ENCODE measurements around the gene FRMD5. TPM values are rescaled to one million over a fixed set of nuclear protein-coding genes. Genes with fewer than 3 reads are reported as not detected.

The FRMD5 gene
- total RNA-seq, 3 donors from 2014 or later (not counting 1 experiment from before 2014, with no cell fraction given), result not detected

DNA sequence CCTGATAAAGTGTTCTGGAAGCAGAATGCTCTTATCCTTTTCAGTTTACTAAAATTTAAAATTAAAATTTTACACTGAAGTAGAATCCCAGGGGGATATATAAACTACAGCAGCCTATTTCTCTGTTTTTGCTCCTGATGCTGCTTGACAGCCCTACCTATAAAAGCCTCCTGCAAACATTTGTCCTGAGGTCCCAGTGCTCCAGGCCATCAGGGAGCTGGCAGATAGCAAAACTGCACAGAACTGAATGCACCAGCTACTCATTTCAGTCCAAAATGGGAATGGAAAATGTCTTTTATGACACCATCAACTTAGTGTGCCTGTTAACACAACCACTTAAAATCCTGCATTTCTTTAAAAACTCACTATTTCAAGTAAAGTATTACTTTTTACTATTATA, 50.1 kb downstream of the FRMD5 start:
- H3K27ac ChIP-seq (ENCODE audit: low read length), result no peak overlapping the region
- Mint-ChIP-seq H3K27me3 (ENCODE audit: low read depth in 2 of 2) (peaks cover 17 to 29% of the 10 kb centered on the region in 2 donors), H3K27ac (no peak overlapping the region), H3K4me1 (no peaks in the 10 kb centered on the region), H3K4me3 (no peak overlapping the region), H3K9me3 (no peaks in the 10 kb centered on the region), H3K36me3 (no peaks in the 10 kb centered on the region)
- H3K4me3 ChIP-seq (ENCODE audit: low read length), result no peak overlapping the region
- ATAC-seq, result no peak
- intact Hi-C loops (cut with micrococcal nuclease), result no loop called here
- no peaks in the 10 kb centered on the region for H3K4me1 ChIP-seq (ENCODE audit: control insufficient read depth, insufficient read depth, low read length)
- no peaks in the 10 kb centered on the region for H3K36me3 ChIP-seq (ENCODE audit: control insufficient read depth, insufficient read depth, low read length)
- no peaks in the 10 kb centered on the region for H3K9me3 ChIP-seq (ENCODE audit: control insufficient read depth, insufficient read depth, low read length)
- H3K27me3 ChIP-seq (ENCODE audit: control insufficient read depth, insufficient read depth, low read length), result peaks cover 5% of the 10 kb centered on the region
- TF ChIP-seq, protein P1, sequence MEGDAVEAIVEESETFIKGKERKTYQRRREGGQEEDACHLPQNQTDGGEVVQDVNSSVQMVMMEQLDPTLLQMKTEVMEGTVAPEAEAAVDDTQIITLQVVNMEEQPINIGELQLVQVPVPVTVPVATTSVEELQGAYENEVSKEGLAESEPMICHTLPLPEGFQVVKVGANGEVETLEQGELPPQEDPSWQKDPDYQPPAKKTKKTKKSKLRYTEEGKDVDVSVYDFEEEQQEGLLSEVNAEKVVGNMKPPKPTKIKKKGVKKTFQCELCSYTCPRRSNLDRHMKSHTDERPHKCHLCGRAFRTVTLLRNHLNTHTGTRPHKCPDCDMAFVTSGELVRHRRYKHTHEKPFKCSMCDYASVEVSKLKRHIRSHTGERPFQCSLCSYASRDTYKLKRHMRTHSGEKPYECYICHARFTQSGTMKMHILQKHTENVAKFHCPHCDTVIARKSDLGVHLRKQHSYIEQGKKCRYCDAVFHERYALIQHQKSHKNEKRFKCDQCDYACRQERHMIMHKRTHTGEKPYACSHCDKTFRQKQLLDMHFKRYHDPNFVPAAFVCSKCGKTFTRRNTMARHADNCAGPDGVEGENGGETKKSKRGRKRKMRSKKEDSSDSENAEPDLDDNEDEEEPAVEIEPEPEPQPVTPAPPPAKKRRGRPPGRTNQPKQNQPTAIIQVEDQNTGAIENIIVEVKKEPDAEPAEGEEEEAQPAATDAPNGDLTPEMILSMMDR (IDR thresholded peaks at IDR 0.05), result no peak
- DNase-seq, result no peak

DNA sequence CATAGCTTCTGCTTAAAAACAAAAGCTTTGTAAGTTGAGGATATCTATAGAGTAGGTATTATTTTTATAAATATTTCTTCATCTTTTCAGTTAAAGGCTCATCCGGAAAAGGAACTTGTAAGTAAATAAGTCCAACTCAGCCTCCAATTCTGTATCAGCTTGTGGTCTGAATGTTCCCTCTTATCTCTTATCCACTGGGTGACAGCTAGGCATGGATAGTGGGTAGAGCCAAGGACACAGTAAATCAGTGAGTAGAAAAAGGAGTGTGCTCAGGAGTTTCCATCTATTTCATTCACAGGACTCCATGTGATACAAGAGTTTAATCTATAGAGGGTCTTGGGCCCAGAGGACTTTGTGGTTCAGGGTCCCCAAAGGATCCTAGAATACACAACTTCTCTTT, 50.9 kb downstream of the FRMD5 start:
- no peak for ATAC-seq

DNA sequence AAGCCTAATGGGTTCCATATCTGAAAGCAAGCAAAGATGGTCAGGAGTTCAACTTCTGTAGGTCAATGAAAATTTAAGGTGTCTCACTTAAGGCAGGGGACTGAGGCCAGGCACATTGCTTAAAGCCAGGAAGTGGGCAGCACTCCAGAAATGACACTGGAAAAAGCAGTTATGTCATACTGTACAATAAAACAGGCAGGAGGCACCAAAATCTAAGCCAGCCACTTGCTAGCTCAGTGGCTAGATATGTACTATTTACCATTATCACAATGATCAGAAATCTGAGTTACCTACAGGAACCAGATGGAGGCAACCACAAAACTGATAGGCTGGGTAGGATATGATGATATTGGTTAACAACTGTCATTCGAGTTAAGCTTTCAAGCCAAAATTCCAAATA, 57.3 kb downstream of the FRMD5 start:
- H3K27ac Mint-ChIP-seq, result no peak overlapping the region
- DNase-seq (no peak), ATAC-seq (no peak)
- H3K9me3 Mint-ChIP-seq, result no peaks in the 10 kb centered on the region
- Histone ChIP-seq H3K4me1 (ENCODE audit: control insufficient read depth, insufficient read depth, low read length) (no peaks in the 10 kb centered on the region), H3K36me3 (ENCODE audit: control insufficient read depth, insufficient read depth, low read length) (no peaks in the 10 kb centered on the region), H3K4me3 (ENCODE audit: low read length) (no peak overlapping the region), H3K9me3 (ENCODE audit: control insufficient read depth, insufficient read depth, low read length) (no peaks in the 10 kb centered on the region), H3K27me3 (ENCODE audit: control insufficient read depth, insufficient read depth, low read length) (no peaks in the 10 kb centered on the region), H3K27ac (ENCODE audit: low read length) (no peak overlapping the region)
- TF ChIP-seq, protein P1 (IDR thresholded peaks at IDR 0.05), result no peak
- intact Hi-C loops (cut with micrococcal nuclease), result no loop called here
- no peak overlapping the region for H3K4me3 Mint-ChIP-seq
- H3K36me3 Mint-ChIP-seq, result no peaks in the 10 kb centered on the region
- H3K27me3 Mint-ChIP-seq (ENCODE audit: low read depth in 2 of 2), result peaks cover 3 to 21% of the 10 kb centered on the region in 2 donors
- no CpG with 5 or more reads among the region's 1 CpG for WGBS (ENCODE audit: insufficient coverage)
- H3K4me1 Mint-ChIP-seq, result no peaks in the 10 kb centered on the region

More for the DNA sequence above, 50.9 kb downstream of the FRMD5 start:
- peaks cover 9 to 25% of the 10 kb centered on the region in 2 donors for H3K27me3 Mint-ChIP-seq (ENCODE audit: low read depth in 2 of 2)
- H3K9me3 ChIP-seq (ENCODE audit: control insufficient read depth, insufficient read depth, low read length), result no peaks in the 10 kb centered on the region
- no CpG with 5 or more reads among the region's 1 CpG for WGBS (ENCODE audit: insufficient coverage)
- intact Hi-C loops (cut with micrococcal nuclease), result no loop called here
- H3K4me1 Mint-ChIP-seq, result no peaks in the 10 kb centered on the region
- no peak overlapping the region for H3K4me3 Mint-ChIP-seq
- H3K36me3 ChIP-seq (ENCODE audit: control insufficient read depth, insufficient read depth, low read length), result no peaks in the 10 kb centered on the region
- no peak for DNase-seq
- H3K27ac Mint-ChIP-seq, result no peak overlapping the region
- H3K4me1 ChIP-seq (ENCODE audit: control insufficient read depth, insufficient read depth, low read length), result no peaks in the 10 kb centered on the region
- H3K4me3 ChIP-seq (ENCODE audit: low read length), result no peak overlapping the region
- no peak overlapping the region for H3K27ac ChIP-seq (ENCODE audit: low read length)
- H3K9me3 Mint-ChIP-seq, result no peaks in the 10 kb centered on the region
- H3K27me3 ChIP-seq (ENCODE audit: control insufficient read depth, insufficient read depth, low read length), result peaks cover 3% of the 10 kb centered on the region
- TF ChIP-seq, protein P1 (IDR thresholded peaks at IDR 0.05), result no peak
- H3K36me3 Mint-ChIP-seq, result no peaks in the 10 kb centered on the region

DNA sequence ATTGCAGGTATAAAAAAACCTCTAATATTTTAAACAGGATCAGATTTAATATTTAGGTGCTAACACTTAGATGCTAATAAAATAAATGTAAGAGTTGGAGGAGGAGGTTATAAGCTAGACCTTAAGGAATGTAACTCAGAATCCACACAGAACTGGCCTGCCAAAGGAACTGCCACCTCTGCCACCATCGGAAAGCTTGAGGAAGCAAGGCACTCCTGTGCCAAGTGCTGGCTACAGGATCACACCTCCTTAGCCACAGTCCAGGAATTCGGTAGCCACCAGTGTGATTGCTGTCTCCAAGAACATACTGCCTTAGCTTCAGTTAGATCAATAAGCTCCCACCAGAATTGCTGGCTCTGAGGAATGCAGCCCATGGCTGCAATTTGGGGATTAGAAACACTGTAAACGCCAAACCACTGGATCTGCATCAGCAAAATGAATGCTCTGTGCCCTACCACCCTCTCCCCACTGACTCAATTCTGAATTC, 58.0 kb downstream of the FRMD5 start:
- no peaks in the 10 kb centered on the region for H3K4me1 Mint-ChIP-seq
- H3K9me3 Mint-ChIP-seq, result no peaks in the 10 kb centered on the region
- H3K36me3 ChIP-seq (ENCODE audit: control insufficient read depth, insufficient read depth, low read length), result no peaks in the 10 kb centered on the region
- WGBS (ENCODE audit: insufficient coverage), result 89% methylated on average over 3 of the region's 3 CpGs
- H3K9me3 ChIP-seq (ENCODE audit: control insufficient read depth, insufficient read depth, low read length), result no peaks in the 10 kb centered on the region
- no peaks in the 10 kb centered on the region for H3K4me1 ChIP-seq (ENCODE audit: control insufficient read depth, insufficient read depth, low read length)
- ATAC-seq, result no peak
- H3K4me3 Mint-ChIP-seq, result no peak overlapping the region
- H3K27me3 ChIP-seq (ENCODE audit: control insufficient read depth, insufficient read depth, low read length), result no peaks in the 10 kb centered on the region
- H3K27ac Mint-ChIP-seq, result no peak overlapping the region
- intact Hi-C loops (cut with micrococcal nuclease), result no loop called here
- H3K27me3 Mint-ChIP-seq (ENCODE audit: low read depth in 2 of 2), result peaks cover 5 to 23% of the 10 kb centered on the region in 2 donors
- no peak for DNase-seq
- H3K27ac ChIP-seq (ENCODE audit: low read length), result no peak overlapping the region
- TF ChIP-seq, protein P1 (IDR thresholded peaks at IDR 0.05), result no peak
- no peaks in the 10 kb centered on the region for H3K36me3 Mint-ChIP-seq
- no peak overlapping the region for H3K4me3 ChIP-seq (ENCODE audit: low read length)
